Right renal cortex interstitium (tissue), 3 donors: ENCODE results near the gene FAM171A1. TPM values are rescaled to one million over a fixed set of nuclear protein-coding genes. Genes with fewer than 3 reads are reported as not detected.

Source experiments
- DNase-seq, 3 donors: peaks; one replicate each; pipeline ENCODE4 v3.0.0-alpha.2; 2013; ENCODE audit warnings: low read depth in 3 of 3, low spot score in 2 of 3
- polyA plus RNA-seq, 3 donors: library from polyadenylated mRNA; unstranded; fragments of 120-200 nt; gene quantifications; one replicate each; pipeline ENCODE4 v1.2.1, GENCODE V29; 2013; ENCODE audit not compliant: insufficient read length in 3 of 3

Gene FAM171A1
- polyA plus RNA-seq, 3 donors, result 89.4 to 95.1 (median 90.9) TPM

- DNase-seq, result no peak
Measured at GRCh38 chr10:15374566-15374965, 3.5 kb upstream of the FAM171A1 start.

DNA sequence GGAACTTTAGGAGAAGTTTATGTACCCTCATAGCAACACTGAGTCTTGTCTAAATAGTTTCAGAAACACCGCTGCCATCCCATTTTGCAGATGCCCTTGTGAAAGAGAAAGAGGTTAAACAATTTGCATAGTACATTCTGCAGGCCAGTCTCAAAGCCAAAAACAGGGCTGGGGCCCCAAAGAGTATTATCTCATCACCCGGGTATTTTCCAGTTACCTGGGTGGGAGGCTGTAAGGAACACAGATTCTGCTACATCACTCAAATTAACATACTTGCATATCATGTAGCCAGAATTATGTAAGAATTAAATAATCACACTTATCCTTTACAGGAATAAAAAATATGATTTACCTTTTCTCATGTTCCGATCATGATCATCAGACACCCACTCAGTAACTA is 3.1 kb upstream of the FAM171A1 start:
- no peak for DNase-seq

- DNase-seq, result no peak
Measured at GRCh38 chr10:15373199-15373598, 2.1 kb upstream of the FAM171A1 start.

DNA sequence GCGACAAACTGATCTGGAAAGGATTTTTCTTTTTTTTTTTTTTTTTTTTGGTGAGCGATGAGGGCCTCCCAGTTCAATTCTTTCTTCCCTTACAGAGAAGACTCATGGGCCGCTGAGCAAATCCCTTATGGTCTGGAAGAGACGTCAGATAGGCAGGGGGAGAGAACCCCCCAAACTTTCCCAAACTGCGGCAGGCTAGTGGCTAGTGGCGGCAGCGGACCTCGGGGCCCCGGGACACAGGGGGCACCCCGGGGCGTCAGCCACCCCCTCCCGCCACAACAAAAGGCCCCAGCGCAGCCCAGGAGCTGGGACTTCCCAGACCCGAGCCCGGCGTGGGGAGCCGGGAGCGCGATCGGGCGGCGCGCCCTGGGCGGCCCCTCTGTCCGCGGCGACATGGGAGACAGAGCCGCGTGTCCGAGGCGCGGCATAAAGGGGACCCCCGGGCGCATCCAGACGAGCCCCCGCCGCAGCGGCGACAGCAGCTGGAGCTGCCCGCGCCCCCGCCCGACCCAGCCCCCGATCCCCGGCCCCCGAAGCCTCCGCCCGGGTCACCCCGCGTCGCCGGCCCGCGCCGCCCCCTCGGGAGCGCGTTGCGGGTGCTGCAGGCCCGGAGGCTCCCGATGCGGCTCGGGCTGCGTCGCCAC is 755 bp downstream of the FAM171A1 start:
- no peak for DNase-seq

GRCh38 chr10:15369256-15370211 is 1.6 kb downstream of the FAM171A1 start:
- no peak for DNase-seq

DNA sequence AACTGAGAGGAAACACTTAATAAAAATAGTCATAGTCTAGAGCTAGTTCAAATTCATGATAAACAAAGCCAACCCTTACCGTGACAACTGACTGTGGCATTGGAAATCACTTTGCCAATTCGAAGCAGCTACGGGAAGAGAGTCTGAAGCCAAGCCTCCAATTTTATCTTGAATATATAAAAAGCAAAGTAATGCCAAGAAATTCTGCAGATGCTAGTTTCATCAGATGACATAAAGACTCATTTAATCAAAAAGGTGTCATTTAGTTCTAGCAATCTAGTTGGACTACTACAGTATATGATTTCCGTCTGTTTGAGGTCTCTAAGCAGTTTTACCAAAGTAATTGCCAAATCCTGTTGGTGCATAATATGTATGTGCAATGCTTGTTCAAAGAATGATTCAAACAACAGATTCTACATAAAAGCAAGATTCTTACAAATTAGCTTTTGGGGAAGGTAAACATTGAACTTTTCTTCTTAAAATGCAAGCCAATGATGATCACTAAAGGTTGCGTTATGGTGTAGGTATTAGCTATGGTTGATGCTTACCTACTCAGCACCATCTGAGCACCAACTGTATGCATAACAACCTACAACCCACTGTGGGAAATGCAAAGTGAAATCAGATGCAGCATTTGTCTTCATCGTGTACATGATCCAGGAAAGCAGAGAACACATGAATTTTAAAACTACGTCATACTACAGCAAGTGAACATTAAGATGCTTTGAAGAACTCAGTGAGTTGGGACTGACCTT is 2.8 kb downstream of the FAM171A1 start:
- DNase-seq, result no peak

GRCh38 chr10:15367296-15368085 is 3.6 kb downstream of the FAM171A1 start:
- no peak for DNase-seq

GRCh38 chr10:15365692-15366091 is 5.4 kb downstream of the FAM171A1 start:
- no peak for DNase-seq

- no peak for DNase-seq
Measured at GRCh38 chr10:15364001-15364400, 7.1 kb downstream of the FAM171A1 start.

GRCh38 chr10:15363031-15363430 is 8.1 kb downstream of the FAM171A1 start:
- DNase-seq, result no peak

DNA sequence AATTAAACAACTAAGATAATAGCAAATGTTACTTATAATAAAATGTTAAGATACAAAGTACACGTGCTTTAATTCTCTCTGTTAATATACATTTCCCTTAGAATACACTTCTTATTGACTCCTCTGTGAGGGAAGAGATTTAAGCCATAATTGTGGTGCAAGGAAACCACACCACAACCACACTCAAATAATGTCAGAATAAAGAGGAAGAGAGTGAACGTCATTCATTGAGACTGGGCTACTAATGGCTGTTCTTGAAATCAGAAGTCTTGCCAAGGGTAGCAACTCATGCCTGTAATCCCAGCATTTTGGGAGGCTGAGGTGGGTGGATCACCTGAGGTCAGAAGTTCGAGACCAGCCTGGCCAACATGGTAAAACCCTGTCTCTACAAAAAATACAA is 10.0 kb downstream of the FAM171A1 start:
- no peak for DNase-seq

GRCh38 chr10:15360566-15360965 is 10.5 kb downstream of the FAM171A1 start:
- DNase-seq, result no peak

- no peak for DNase-seq
Measured at GRCh38 chr10:15353471-15354017, 17.5 kb downstream of the FAM171A1 start.

DNA sequence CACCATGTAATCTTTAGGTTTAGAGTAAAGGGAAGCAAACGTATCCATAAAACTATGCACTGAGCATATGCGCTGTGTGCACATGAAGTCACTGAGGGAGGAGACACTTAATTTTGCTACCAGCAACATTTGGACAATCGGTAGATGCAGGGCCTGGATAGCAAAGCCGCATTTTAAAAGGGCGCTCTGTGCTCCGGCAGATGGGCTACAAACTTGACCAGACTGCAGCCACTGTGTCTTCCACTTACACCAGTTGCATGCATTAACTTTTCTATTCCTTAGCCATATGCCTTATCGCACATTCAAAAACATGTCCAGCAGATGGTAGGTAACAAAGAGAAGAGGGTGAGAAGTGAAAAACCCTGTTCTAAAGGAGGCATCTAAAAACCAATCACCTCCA is 18.3 kb downstream of the FAM171A1 start:
- no peak for DNase-seq

GRCh38 chr10:15352201-15352600 is 18.9 kb downstream of the FAM171A1 start:
- DNase-seq, result no peak

DNA sequence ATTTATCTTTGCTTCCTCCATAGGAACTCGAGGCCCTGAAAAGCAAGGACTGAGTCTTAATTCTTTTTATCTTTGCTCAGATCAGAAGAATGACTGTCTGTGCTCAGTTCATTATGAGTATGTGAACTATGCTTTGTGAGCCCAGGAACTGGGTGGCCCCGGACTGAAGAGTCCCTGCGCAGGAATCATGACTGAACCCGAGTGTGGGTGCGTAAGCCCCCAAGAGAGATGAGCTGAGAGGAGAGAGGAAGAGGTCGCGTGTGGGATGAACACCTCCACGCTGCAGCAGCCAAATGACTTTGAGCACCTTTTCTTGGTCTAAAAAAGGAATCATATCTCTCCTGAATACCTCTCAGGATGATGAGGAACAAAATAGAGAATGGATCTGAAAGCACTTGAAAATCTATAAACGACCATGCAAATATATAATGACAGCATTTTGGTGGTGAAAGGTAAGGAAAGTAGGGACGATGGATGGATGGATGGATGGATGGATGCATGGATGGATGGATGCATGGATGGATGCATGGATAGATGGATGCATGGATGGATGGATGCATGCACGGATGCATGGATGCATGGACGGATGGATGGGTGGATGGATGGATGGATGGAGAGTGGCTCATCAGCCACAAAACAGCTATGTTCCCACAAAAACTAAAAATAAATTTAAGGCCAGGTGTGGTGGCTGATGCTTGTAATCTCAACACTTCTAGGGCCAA is 19.8 kb downstream of the FAM171A1 start:
- no peak for DNase-seq

GRCh38 chr10:15349112-15349511 is 22.0 kb downstream of the FAM171A1 start:
- no peak for DNase-seq

- peak in 1 of 3 donors; percentile 29 for DNase-seq
Measured at GRCh38 chr10:15348579-15348978, 22.5 kb downstream of the FAM171A1 start.

DNA sequence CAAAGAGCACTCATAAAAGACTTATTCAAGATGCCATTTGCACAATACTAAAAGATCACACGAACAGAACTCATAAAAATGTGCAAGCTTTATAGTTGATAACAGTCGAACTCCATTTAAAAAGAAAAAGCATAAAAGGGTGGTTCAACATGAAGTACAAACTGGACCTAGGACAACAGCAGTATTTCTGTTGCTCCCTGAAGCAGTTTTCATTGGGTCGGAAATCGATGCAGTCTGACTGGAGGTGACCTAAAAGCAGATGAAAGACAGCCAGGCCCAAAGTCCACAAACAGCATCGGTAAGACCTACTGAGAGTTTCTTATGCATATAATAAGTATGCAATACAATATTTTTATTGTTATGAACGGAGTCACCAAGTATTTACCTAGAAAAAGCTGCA is 23.9 kb downstream of the FAM171A1 start:
- DNase-seq, result no peak
